ENCODE data around the gene ASB10.

ASB10 gene

DNA sequence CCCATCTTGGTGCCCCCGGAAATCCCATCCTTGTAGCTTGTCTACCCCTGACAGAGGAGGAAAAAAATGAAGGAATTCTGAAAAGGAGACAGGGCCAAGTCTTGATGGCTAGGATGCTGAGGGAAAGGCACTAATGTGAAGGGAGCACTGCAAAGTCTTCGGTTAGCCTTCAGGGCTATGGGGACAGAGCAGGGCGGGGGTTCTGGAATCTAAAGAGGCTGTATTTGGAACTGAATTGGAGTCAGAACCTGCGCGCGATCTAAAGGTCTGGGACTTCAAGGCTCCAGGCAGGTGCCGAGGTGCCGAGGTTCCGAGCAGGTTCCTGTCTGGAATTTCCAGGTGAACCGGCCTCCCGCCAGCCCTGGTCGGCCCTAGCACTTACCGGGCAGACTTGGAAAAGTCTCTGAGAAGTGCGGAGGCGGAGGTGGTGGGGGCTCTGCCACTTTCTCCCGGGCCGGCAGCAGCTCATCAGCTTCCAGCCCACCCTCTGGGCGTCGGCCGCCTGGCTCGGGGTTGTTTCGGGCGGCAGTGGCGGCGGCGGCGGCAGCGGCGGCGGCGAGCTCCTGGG, 20.3 kb downstream of the ASB10 start:
- DNase-seq: no peak

DNA sequence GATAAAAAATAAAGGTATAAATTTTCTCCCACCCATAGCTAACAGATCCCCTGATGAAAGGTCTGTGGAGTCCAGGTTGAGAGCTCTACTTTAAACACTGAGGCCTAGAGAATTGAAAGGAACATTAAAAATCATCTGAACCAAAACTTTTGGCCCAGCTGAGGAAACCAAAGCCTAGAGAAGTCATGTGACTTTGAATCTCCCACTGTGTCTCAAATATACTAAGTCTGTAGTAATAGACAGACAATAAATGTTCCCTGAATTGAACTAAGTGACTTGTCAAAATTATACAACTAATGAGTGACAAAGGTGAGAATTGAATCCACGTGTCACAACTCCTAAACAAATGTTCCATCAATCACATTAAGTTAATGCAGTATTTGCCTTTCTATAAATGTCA, 25.3 kb downstream of the ASB10 start:
- DNase-seq: no peak

- DNase-seq: no peak
Observed at GRCh38 chr7:151157645-151158329, 29.3 kb downstream of the ASB10 start.

GRCh38 chr7:151152643-151153513, 34.2 kb downstream of the ASB10 start:
- DNase-seq: no peak

DNA sequence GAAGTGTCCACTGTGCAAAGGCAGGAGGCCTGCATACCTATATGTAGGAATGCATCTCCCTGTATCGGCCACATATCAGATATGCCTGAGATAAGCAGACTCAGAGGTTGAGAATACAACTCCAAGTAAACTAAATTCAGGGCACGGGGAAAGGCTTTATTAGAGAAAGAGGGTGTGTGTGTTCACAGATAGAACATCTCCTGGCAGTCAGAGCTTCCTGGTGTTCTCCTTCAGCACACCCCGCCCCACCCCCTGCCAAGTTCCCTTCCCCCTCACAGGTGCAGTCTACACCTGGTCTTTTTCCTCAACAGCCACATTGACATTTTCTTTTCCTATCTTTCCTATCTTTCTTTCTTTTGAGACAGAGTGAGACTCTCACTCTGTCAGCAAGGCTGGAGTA, 36.7 kb downstream of the ASB10 start:
- DNase-seq: no peak

- no peak for DNase-seq
Observed at GRCh38 chr7:151148319-151149259, 38.5 kb downstream of the ASB10 start.

GRCh38 chr7:151146761-151147160, 40.3 kb downstream of the ASB10 start:
- no peak for DNase-seq

GRCh38 chr7:151144387-151144786, 42.7 kb downstream of the ASB10 start:
- no peak for DNase-seq

DNA sequence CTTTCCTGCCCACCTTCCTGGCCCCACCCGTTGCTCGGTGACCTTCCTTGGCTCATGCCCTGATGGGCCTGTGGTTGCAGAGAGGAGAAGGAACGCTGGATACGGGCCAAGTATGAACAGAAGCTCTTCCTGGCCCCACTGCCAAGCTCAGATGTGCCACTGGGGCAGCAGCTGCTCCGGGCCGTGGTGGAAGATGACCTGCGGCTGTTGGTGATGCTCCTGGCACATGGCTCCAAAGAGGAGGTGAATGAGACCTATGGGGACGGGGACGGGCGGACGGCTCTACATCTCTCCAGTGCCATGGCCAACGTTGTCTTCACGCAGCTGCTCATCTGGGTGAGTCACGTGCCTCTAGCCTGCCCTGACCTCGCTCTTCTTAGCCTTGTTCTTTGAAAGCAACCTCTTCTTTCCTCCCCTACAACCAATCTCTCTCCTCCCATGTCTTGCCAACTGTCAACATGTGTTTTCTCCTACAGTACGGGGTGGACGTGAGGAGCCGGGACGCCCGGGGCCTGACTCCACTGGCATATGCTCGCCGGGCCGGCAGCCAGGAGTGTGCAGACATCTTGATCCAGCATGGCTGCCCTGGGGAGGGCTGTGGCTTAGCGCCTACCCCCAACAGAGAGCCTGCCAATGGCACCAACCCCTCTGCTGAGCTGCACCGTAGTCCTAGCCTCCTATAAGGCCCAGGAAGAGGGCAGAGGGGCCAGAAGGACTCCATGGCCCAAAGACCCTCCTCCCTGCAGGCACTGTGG, 43.6 kb downstream of the ASB10 start:
- no peak for DNase-seq

GRCh38 chr7:151142686-151143040, 44.4 kb downstream of the ASB10 start:
- no peak for DNase-seq

DNA sequence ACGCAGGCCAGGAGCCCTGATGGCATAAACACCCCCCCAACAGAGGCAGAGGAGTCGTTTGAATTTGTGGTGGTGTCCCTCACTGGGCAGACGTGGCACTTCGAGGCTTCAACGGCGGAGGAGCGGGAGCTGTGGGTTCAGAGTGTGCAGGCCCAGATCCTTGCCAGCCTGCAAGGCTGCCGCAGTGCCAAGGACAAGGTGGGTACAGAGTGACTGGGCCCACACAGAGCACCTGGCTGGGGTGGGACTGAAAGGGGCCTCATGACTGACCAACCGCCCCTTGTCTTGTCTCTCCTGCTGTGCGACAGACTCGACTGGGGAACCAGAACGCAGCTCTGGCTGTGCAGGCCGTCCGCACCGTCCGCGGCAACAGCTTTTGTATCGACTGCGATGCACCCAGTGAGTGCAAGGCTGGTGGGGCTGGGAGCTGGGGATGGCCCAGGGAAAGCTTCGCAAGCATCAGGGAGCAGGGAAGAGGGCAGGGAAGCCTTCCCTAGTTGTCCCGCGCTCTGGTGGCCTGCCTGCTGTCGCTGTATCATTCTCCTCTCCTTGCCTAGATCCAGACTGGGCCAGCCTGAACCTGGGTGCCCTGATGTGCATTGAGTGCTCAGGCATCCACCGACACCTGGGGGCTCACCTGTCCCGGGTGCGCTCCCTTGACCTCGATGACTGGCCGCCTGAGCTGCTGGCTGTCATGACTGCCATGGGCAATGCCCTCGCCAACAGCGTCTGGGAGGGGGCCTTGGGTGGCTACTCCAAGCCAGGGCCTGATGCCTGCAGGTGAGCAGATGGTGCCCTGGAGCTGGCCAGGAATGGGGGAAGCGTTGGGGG, 45.0 kb downstream of the ASB10 start:
- DNase-seq: no peak

- DNase-seq: no peak
Observed at GRCh38 chr7:151141311-151141854, 45.7 kb downstream of the ASB10 start.

DNA sequence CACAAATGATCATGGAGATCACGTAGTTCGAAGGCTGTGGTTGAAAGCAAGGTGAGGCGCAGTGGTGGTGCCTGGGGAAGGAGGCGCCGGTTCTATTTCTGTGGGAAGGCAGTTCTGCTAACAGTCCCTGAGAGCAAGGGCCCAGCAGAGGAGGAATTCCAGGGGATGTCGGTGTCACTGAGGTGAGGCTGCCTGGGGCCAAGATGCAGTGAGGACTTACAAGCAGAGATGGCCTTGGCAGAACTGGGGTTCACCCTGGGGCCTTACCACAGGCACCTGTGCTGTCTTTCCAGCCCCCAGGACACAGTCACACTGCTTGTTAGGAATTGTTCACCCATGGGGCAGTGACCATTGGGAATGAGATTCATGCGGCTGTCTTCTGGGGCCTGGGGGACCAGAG, 46.2 kb downstream of the ASB10 start:
- no peak for DNase-seq

DNA sequence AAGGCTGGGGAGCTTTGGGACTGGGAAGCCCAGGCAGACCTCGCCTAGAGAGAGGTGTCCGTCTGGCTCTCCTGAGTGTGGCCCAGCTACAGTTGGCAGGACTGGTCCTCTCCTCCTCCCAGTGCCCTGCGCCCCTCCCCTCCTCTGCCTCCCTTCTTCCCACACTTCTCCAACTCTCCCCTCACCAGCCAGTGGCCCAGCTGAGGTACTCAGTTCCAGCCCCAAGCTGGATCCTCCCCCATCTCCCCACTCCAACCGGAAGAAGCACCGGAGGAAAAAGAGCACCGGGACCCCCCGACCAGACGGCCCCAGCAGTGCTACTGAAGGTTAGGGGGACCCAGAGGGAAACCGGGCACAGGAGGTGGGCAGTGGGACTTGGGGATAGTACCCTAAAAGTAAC, 47.3 kb downstream of the ASB10 start:
- no peak for DNase-seq

- DNase-seq: no peak
Observed at GRCh38 chr7:151139071-151139790, 47.8 kb downstream of the ASB10 start.

DNA sequence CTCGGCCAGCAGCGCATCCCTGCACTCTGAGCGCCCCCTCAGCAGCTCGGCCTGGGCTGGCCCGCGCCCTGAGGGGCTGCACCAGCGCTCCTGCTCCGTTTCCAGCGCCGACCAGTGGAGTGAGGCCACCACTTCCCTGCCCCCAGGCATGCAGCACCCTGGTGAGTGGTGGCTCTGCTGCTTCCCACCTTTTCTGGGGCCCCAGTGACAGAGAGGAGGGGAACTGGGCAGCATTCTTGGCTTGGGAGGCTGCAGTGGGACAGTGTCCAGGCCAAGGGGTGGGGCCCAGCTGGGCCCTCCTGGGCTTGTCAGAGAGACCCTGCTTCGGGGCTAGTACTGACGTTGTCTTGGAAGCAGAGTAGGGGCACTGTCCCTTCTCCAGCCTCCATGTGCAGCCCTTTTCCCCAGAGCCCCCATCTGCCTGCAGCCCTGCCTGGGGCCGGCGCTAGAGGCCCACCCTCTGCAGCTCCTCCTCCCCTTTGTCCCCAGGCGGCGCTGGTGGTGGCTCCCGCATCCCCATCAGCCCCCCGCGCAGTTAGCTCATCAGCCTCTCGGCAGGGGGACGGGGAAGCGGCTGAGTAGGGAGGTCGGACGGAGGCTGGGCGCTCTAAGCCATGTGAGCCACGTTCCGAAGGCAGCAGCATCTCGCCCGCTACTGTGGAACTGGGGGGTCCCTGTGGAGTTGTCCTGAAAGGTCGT, 48.7 kb downstream of the ASB10 start:
- no peak for DNase-seq

DNA sequence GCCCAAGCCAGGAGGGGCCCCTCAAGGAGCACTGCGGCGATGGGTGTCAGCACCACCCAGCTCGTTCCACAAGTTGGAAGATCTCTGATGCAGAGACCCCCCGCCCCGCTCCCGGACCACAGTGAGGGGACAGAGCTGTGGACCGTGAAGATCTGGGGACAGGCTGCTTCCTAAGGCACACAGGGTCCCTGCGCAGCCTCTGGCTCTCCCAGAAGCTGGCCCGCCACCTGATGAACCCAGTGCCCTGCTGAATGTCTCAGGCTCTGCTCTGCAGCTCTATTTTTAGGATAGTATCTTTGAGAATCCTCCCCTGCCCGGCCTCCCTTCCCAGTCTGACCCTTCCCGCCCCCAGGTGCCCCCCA, 49.3 kb downstream of the ASB10 start:
- no peak for DNase-seq

DNA sequence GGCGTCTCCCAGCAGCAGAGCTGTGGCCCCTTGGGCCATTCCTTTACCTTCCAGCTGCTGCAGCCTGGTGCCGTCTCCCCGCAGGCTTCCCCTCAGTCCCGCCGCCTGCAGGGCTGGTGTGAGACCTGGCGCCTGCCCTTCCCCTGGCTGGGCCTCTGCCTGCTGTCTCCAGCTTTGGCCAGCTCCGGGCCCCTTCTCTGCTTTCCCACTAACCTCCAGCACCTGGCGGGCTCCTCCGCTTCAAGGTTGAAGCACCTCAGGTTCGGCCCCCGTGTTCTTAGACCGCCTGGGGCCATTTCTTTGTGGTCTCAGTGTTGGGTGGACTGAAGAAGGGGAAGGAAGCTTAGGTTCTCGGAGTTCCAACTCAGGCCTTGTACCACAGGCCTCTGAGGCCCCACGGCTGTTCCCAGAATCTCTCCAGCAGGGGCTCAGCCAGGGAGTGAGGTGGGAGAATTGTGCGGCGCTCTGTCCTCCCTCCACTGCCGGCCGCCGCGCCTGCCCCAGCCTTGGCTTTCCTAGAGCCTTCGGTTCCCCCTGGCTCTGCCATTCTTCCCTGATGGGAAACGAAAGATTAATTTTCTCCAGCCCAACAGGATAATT, 49.9 kb downstream of the ASB10 start:
- no peak for DNase-seq
